ENCODE results near the gene ACOXL. TPM values are rescaled to one million over a fixed set of nuclear protein-coding genes. Genes with fewer than 3 reads are reported as not detected.

The ACOXL gene
- total RNA-seq, 2 donors from 2014 or later, result 11.7 to 12.3 TPM

- no peak for TF ChIP-seq CTCF (conservative IDR thresholded peaks at IDR 0.05)
- WGBS, 2 experiments (ENCODE audit: insufficient coverage in 1 of 2, insufficient read length in 1 of 2), result 93 to 94% methylated on average over 12 of the region's 12 CpGs
- peaks cover 9% of the 10 kb centered on the region for H3K9me3 ChIP-seq (ENCODE audit: control insufficient read depth, low read length)
- H3K4me1 ChIP-seq (ENCODE audit: control insufficient read depth, insufficient read depth, low read length), result no peaks in the 10 kb centered on the region
- H3K36me3 ChIP-seq (ENCODE audit: control insufficient read depth, insufficient read depth, low read length), result no peaks in the 10 kb centered on the region
- Mint-ChIP-seq H3K27me3 (ENCODE audit: insufficient read depth) (no peaks in the 10 kb centered on the region), H3K4me3 (no peak overlapping the region), H3K27ac (no peak overlapping the region), H3K9me3 (peaks cover 14% of the 10 kb centered on the region), H3K36me3 (ENCODE audit: low read depth) (peaks cover 37% of the 10 kb centered on the region), H3K4me1 (peaks cover 12% of the 10 kb centered on the region)
- H3K27ac ChIP-seq (ENCODE audit: low read depth, low read length), result no peak overlapping the region
- H3K27me3 ChIP-seq (ENCODE audit: control insufficient read depth, insufficient read depth, low read length, poor library complexity, severe bottlenecking), result no peaks in the 10 kb centered on the region
- DNase-seq, result no peak
- H3K9ac ChIP-seq (ENCODE audit: extremely low read depth, low read length, poor library complexity, severe bottlenecking), result no peak overlapping the region
- H3K4me3 ChIP-seq (ENCODE audit: low read length), result no peak overlapping the region
Measured at GRCh38 chr2:110807522-110807921, 75.1 kb downstream of the ACOXL start.

GRCh38 chr2:110810404-110810803 lies 78.0 kb downstream of the ACOXL start:
- no peaks in the 10 kb centered on the region for H3K27me3 Mint-ChIP-seq (ENCODE audit: insufficient read depth)
- WGBS, 2 experiments (ENCODE audit: insufficient coverage in 1 of 2, insufficient read length in 1 of 2), result 92 to 95% methylated on average over 2 of the region's 2 CpGs
- H3K27ac Mint-ChIP-seq, result no peak overlapping the region
- no peaks in the 10 kb centered on the region for H3K9me3 Mint-ChIP-seq
- no peak overlapping the region for H3K4me3 Mint-ChIP-seq
- no peak for DNase-seq
- H3K9ac ChIP-seq (ENCODE audit: extremely low read depth, low read length, poor library complexity, severe bottlenecking), result no peak overlapping the region
- peaks cover 9% of the 10 kb centered on the region for H3K4me1 Mint-ChIP-seq
- H3K4me3 ChIP-seq (ENCODE audit: low read length), result no peak overlapping the region
- H3K4me1 ChIP-seq (ENCODE audit: control insufficient read depth, insufficient read depth, low read length), result no peaks in the 10 kb centered on the region
- H3K27ac ChIP-seq (ENCODE audit: low read depth, low read length), result no peak overlapping the region
- TF ChIP-seq CTCF (conservative IDR thresholded peaks at IDR 0.05), result no peak
- no peaks in the 10 kb centered on the region for H3K27me3 ChIP-seq (ENCODE audit: control insufficient read depth, insufficient read depth, low read length, poor library complexity, severe bottlenecking)
- no peaks in the 10 kb centered on the region for H3K9me3 ChIP-seq (ENCODE audit: control insufficient read depth, low read length)
- peaks cover 19% of the 10 kb centered on the region for H3K36me3 Mint-ChIP-seq (ENCODE audit: low read depth)
- no peaks in the 10 kb centered on the region for H3K36me3 ChIP-seq (ENCODE audit: control insufficient read depth, insufficient read depth, low read length)

- H3K36me3 ChIP-seq (ENCODE audit: control insufficient read depth, insufficient read depth, low read length), result no peaks in the 10 kb centered on the region
- Mint-ChIP-seq H3K9me3 (no peaks in the 10 kb centered on the region), H3K4me1 (peaks cover 9% of the 10 kb centered on the region), H3K27ac (peak overlapping the region; percentile 64), H3K27me3 (ENCODE audit: insufficient read depth) (no peaks in the 10 kb centered on the region), H3K4me3 (no peak overlapping the region), H3K36me3 (ENCODE audit: low read depth) (peaks cover 18% of the 10 kb centered on the region)
- H3K9me3 ChIP-seq (ENCODE audit: control insufficient read depth, low read length), result no peaks in the 10 kb centered on the region
- WGBS, 2 experiments (ENCODE audit: insufficient coverage in 1 of 2, insufficient read length in 1 of 2), result 94 to 97% methylated on average over 10 to 12 of the region's 12 CpGs
- no peak overlapping the region for H3K4me3 ChIP-seq (ENCODE audit: low read length)
- no peak overlapping the region for H3K27ac ChIP-seq (ENCODE audit: low read depth, low read length)
- H3K9ac ChIP-seq (ENCODE audit: extremely low read depth, low read length, poor library complexity, severe bottlenecking), result no peak overlapping the region
- no peaks in the 10 kb centered on the region for H3K27me3 ChIP-seq (ENCODE audit: control insufficient read depth, insufficient read depth, low read length, poor library complexity, severe bottlenecking)
- no peaks in the 10 kb centered on the region for H3K4me1 ChIP-seq (ENCODE audit: control insufficient read depth, insufficient read depth, low read length)
- no peak for DNase-seq
- TF ChIP-seq CTCF (conservative IDR thresholded peaks at IDR 0.05), result no peak
Measured at GRCh38 chr2:110812726-110813645, 80.6 kb downstream of the ACOXL start.
